HG02870 (cell line): ENCODE results near the gene TPSAB1.

Source experiments
- ATAC-seq: cut with Tn5 transposase; IDR thresholded peaks from one replicate; pipeline ENCODE4 v1.9.1; 2021; ENCODE audit warnings: mild to moderate bottlenecking, moderate library complexity; ENCODE audit not compliant: unreplicated experiment

The TPSAB1 gene

DNA sequence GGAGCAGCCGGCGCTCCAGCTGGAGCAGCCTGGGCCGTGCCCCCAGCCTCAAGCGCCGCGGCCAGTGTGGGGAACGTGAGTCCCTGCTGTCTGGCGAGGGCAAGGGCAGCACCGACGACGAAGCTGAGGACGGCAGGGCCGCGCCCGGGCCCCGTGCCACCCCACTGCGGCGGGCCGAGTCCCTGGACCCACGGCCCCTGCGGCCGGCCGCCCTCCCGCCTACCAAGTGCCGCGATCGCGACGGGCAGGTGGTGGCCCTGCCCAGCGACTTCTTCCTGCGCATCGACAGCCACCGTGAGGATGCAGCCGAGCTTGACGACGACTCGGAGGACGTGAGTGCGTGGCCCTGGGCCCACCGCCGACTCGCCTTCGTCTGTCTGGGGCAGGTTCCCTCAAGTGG lies 31.4 kb upstream of the TPSAB1 start:
- ATAC-seq: no peak

GRCh38 chr16:1210461-1210860 lies 30.0 kb upstream of the TPSAB1 start:
- no peak for ATAC-seq

DNA sequence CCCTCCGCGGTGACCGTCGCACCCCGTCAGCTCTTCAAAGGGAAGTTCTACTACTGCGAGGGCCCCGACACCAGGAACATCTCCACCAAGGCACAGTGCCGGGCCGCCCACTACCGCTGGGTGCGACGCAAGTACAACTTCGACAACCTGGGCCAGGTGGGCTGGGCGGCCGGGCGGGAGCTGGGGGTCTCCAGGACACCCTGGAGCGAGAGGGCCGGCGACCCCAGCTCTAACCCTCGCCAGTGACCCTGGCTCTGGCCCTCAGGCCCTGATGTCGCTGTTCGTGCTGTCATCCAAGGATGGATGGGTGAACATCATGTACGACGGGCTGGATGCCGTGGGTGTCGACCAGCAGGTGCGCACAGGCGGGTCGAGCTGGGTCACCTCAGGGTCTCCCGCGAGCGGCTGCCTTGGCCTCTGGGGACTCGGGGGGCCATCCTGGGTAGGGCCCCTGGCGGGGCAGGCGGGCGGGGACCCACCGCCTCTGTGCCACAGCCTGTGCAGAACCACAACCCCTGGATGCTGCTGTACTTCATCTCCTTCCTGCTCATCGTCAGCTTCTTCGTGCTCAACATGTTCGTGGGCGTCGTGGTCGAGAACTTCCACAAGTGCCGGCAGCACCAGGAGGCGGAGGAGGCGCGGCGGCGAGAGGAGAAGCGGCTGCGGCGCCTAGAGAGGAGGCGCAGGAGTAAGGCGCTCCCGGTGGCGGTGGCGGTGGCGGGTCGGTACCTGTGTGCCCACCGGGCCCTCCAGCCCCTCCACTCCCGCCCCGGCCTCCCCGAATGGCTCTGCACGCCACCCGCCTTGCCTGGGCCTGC lies 28.8 kb upstream of the TPSAB1 start:
- ATAC-seq: no peak

- ATAC-seq: no peak
Measured at GRCh38 chr16:1212616-1213194, 27.8 kb upstream of the TPSAB1 start.

- no peak for ATAC-seq
Measured at GRCh38 chr16:1213231-1213630, 27.3 kb upstream of the TPSAB1 start.

- ATAC-seq: no peak
Measured at GRCh38 chr16:1213796-1214372, 26.6 kb upstream of the TPSAB1 start.

- ATAC-seq: no peak
Measured at GRCh38 chr16:1214719-1215118, 25.8 kb upstream of the TPSAB1 start.

DNA sequence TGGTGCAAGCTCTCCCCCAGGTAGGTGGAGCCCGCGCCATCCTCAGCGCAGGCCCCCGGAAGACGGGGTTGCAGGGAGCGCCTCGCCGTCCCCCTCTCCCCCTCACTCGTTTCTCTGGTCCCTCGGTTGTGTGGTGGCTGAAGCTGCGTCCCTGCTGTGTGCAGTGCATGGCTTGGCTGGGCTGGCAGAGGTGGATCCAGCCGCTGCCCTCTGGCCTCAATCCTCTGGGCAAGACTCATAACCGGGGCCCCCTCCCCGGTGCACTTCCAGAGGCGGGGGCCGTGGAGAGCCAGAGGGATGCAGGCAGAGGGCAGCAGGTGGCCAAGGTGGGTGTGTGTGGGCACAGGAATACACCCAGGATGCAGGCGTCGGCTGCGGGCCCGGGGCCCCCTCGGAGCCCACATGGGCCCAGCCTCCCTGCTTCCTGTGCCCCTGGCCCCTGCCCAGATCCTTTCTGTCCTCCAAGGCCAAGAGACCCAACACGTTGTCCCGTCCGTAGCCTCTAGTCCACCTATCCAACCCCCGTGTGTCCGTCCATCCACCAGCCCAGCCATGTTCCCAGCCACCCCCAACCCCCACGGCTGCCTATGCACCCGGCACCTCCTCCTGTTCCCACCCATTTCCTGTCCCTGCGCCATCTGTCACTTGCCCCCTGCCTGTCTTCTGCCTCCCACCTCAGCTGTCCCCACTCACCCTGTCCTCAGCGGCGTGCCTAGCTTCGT lies 24.8 kb upstream of the TPSAB1 start:
- no peak for ATAC-seq

DNA sequence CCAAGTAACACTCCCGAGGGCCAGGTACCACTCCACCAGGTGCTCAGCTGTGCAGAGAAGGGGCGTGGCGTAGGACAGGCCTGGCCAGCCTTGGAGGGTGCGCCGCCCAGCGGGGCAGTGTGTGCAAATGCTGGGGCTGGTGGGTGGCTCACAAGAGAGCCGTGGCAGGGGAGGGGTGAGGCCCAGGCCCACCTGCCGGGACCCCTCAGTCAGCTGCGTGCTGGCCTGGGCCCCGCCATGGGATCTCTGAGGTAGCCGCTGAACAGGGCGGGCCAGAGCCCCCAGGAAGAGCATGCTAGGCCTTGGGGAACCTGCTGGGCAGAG lies 24.2 kb upstream of the TPSAB1 start:
- no peak for ATAC-seq

GRCh38 chr16:1216681-1217400 lies 23.7 kb upstream of the TPSAB1 start:
- no peak for ATAC-seq

DNA sequence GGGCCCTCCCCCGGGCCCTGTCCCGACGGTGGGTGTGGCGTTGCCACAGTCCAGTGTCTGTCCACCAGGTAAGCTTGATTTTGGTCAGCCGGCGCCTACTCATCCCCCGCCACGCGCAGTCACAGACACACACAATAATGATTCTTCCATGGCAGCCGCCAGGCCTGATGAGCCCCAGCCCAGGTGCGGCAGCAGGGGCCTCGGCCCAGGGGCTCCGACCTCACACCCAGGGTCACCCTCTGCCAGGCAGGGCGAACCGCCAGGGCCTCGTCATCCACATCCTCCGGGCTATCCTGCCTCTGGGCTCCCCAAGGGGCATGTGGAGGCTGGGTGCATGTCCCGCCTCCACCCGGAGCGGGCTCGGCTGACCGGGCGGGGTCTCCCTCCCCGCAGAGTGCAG lies 23.0 kb upstream of the TPSAB1 start:
- ATAC-seq: no peak

- no peak for ATAC-seq
Measured at GRCh38 chr16:1218061-1218929, 22.2 kb upstream of the TPSAB1 start.

DNA sequence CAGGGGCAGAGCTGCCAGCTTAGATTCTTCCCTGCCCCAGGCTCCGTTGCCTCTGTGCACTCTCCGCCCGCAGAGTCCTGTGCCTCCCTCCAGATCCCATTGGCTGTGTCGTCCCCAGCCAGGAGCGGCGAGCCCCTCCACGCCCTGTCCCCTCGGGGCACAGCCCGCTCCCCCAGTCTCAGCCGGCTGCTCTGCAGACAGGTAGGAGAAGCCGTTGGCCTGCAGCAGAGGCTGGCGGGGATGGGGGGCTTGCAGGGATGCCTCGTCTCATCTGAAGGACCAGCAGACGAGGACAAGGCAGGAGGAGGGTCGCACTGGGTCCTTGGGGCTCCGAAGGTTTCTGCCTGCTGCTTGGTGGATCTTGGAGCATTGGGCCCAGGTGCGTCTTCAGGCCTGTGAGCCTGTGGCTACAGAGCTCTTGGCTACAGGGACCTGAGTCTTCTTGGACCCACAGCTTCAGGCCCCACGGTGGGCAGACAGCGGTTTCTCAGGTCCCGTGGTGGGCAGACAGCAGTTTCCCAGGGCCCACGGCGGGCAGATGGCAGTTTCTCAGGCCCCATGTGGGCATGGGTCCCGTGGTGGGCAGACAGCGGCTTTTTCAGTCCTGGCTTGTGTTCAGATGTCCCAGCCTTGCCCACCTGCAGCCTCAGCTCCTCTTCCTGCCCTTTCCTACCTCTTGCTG lies 21.4 kb upstream of the TPSAB1 start:
- ATAC-seq: no peak

DNA sequence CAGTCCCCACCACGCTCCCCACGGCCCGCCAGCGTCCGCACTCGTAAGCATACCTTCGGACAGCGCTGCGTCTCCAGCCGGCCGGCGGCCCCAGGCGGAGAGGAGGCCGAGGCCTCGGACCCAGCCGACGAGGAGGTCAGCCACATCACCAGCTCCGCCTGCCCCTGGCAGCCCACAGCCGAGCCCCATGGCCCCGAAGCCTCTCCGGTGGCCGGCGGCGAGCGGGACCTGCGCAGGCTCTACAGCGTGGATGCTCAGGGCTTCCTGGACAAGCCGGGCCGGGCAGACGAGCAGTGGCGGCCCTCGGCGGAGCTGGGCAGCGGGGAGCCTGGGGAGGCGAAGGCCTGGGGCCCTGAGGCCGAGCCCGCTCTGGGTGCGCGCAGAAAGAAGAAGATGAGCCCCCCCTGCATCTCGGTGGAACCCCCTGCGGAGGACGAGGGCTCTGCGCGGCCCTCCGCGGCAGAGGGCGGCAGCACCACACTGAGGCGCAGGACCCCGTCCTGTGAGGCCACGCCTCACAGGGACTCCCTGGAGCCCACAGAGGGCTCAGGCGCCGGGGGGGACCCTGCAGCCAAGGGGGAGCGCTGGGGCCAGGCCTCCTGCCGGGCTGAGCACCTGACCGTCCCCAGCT lies 20.3 kb upstream of the TPSAB1 start:
- ATAC-seq: no peak

DNA sequence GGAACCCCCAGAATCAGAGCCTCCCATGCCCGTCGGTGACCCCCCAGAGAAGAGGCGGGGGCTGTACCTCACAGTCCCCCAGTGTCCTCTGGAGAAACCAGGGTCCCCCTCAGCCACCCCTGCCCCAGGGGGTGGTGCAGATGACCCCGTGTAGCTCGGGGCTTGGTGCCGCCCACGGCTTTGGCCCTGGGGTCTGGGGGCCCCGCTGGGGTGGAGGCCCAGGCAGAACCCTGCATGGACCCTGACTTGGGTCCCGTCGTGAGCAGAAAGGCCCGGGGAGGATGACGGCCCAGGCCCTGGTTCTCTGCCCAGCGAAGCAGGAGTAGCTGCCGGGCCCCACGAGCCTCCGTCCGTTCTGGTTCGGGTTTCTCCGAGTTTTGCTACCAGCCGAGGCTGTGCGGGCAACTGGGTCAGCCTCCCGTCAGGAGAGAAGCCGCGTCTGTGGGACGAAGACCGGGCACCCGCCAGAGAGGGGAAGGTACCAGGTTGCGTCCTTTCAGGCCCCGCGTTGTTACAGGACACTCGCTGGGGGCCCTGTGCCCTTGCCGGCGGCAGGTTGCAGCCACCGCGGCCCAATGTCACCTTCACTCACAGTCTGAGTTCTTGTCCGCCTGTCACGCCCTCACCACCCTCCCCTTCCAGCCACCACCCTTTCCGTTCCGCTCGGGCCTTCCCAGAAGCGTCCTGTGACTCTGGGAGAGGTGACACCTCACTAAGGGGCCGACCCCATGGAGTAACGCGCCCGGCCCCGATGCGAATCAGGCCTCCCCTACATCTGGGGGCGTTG lies 19.5 kb upstream of the TPSAB1 start:
- ATAC-seq: no peak

DNA sequence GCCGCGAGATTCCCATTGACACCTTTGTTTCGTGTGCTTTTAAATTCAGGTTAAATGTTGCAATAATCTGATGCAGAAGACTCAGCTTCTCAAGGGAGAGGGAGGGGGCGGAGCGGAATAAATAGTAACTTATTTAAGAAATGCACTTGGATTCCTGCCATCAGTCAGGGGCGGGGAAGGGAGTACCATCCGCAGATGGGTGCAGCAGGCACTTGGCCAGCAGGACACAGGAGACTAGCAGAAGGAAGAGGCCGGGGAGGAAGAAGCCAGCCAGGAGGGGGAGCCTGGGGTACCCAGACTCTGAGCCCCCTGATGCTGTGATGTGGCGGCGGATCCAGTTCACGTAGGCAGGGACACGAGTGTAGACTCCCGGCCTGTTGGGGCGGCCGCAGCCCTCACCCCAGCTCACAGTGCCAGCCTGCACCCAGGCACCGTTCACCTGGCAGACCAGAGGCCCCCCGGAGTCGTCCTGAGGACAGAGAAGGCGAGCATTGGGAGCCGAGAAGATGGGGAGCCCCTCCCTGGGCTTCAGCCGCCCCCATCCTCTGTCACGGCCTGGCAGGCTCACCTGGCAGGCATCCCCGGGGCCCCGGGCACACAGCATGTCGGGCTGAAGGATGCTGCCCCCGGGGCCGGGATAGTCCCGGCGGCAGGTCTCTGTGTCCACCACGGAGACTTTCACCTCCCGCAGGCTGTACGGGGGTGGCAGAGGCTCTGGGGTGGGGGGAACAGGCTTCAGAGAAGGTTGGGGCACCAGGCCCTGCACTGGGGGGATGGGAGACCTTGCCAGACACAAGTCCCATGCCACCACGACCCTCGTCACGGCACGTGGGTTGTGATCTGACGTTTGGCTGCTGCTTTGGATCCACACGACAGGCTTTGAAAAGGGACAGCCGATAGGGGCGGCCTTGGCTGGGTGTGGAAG lies 18.6 kb upstream of the TPSAB1 start:
- no peak for ATAC-seq
